HCT116 (cell line): ENCODE results near the gene NUDT16L1. TPM values are rescaled to one million over a fixed set of nuclear protein-coding genes. Genes with fewer than 3 reads are reported as not detected.
A peak's percentile ranks its signal among the peaks of the same experiment; 100 is the strongest.

Source experiments
- ATAC-seq: fragments of 200-7000 bp; cut with Tn5 transposase; 2 replicates; pipeline ENCODE4 v1.9.1; 2020; ENCODE audit warnings: mild to moderate bottlenecking, moderate library complexity
- BruUV-seq: library from RNA; stranded (reverse); fragments of 400-500 nt; replicated peaks from 2 replicates; lab custom pipeline; 2021; lab: Mats Ljungman, UMichigan
- CTCF ChIA-PET: fragments of 300-600 bp; sonication (Branson Sonifier 250); formaldehyde crosslinking; loops from one replicate; lab custom pipeline; 2021; ENCODE audit warnings: antibody characterized with exemption; lab: Charles Lee
- POLR2A ChIA-PET: fragments of 300-600, 350-600 bp; sonication (Branson Sonifier 250); formaldehyde crosslinking; loops from one replicate; lab custom pipeline; 2021; ENCODE audit warnings: antibody characterized with exemption; lab: Charles Lee
- RAD21 ChIA-PET, 2 experiments: fragments of 300-600 bp; sonication (Branson Sonifier 250); formaldehyde crosslinking; loops; one replicate each; lab custom pipeline; 2023; ENCODE audit warnings: low total read pairs in 2 of 2; ENCODE audit not compliant: uncharacterized antibody in 2 of 2, unreplicated experiment in 2 of 2, low non-redundant PET in 1 of 2; lab: Charles Lee
- DNase-seq: peaks from one replicate; pipeline ENCODE4 v3.0.0-alpha.2; 2010; ENCODE audit warnings: low read depth, low spot score
- H2AFZ ChIP-seq: fragments of 200-600 bp; shearing (Covaris generic), sonication (generic); 2 replicates; pipeline ENCODE4 v1.6.1; 2017; ENCODE audit warnings: low read depth, mixed run types, mixed read lengths, antibody characterized with exemption, low read length; ENCODE audit not compliant: poor library complexity, severe bottlenecking
- H3K27ac ChIP-seq: 2 replicates; pipeline ENCODE4 v1.5.1; 2012; ENCODE audit warnings: low read depth, low read length
- H3K27me3 ChIP-seq: fragments of 200-600 bp; sonication (generic); 2 replicates; pipeline ENCODE4 v1.6.1; 2016; ENCODE audit warnings: mixed run types, low read length, mixed read lengths; ENCODE audit not compliant: insufficient read depth
- H3K36me3 ChIP-seq, 2 experiments: fragments of 200-500 bp in 1 of 2; fragments of 200-600 bp in 1 of 2; sonication (Bioruptor generic) in 1 of 2; sonication (generic) in 1 of 2; 2 replicates each; pipeline versions ENCODE4 v1.5.1 to v1.6.1; 2014 to 2016; ENCODE audit warnings: low read length in 2 of 2, inconsistent platforms in 1 of 2, mixed read lengths in 1 of 2, mixed run types in 1 of 2; ENCODE audit not compliant: insufficient read depth in 2 of 2, control insufficient read depth in 1 of 2
- H3K4me1 ChIP-seq, 2 experiments: fragments of 200-600 bp in 1 of 2; sonication (generic) in 1 of 2; 2 replicates each; pipeline versions ENCODE4 v1.5.1 to v1.6.1; 2012 to 2017; ENCODE audit warnings: low read length in 2 of 2, inconsistent platforms in 1 of 2, mild to moderate bottlenecking in 1 of 2, mixed read lengths in 1 of 2, mixed run types in 1 of 2, moderate library complexity in 1 of 2; ENCODE audit not compliant: insufficient read depth in 2 of 2, control insufficient read depth in 1 of 2
- H3K4me2 ChIP-seq: fragments of 200-600 bp; sonication (generic); 2 replicates; pipeline ENCODE4 v1.6.1; 2017; ENCODE audit warnings: mixed run types, low read length, mixed read lengths
- H3K4me3 ChIP-seq, 2 experiments: fragments of 200-600 bp in 1 of 2; sonication (generic) in 1 of 2; replicated peaks in 1 of 2; 2 replicates each; pipeline ENCODE4 v1.5.1; 2011 to 2016; ENCODE audit warnings: low read length in 2 of 2, control low read depth in 1 of 2, low read depth in 1 of 2, mild to moderate bottlenecking in 1 of 2, mixed read lengths in 1 of 2, mixed run types in 1 of 2
- H3K79me2 ChIP-seq: fragments of 200-600 bp; sonication (generic); 2 replicates; pipeline ENCODE4 v1.6.1; 2017; ENCODE audit warnings: mild to moderate bottlenecking, mixed run types, low read length, moderate library complexity, mixed read lengths; ENCODE audit not compliant: insufficient read depth
- H3K9ac ChIP-seq: fragments of 200-600 bp; sonication (generic); 2 replicates; pipeline ENCODE4 v1.6.1; 2016; ENCODE audit warnings: low read length, mixed read lengths
- H3K9me2 ChIP-seq: fragments of 200-600 bp; sonication (generic), shearing (Covaris generic); 2 replicates; pipeline ENCODE4 v1.6.1; 2017; ENCODE audit warnings: mixed run types, mild to moderate bottlenecking, moderate library complexity; ENCODE audit not compliant: insufficient read depth
- H3K9me3 ChIP-seq, 2 experiments: fragments of 200-500 bp in 1 of 2; fragments of 200-600 bp in 1 of 2; sonication (Bioruptor generic) in 1 of 2; sonication (generic) in 1 of 2; 2 replicates each; pipeline ENCODE4 v1.6.1; 2014 to 2017; ENCODE audit warnings: low read length in 2 of 2, mixed read lengths in 2 of 2, inconsistent platforms in 1 of 2, low read depth in 1 of 2, mild to moderate bottlenecking in 1 of 2, mixed run types in 1 of 2, moderate library complexity in 1 of 2; ENCODE audit not compliant: control insufficient read depth in 1 of 2, insufficient read depth in 1 of 2
- H4K20me1 ChIP-seq: fragments of 200-600 bp; sonication (generic), shearing (Covaris generic); 2 replicates; pipeline ENCODE4 v1.6.1; 2017; ENCODE audit warnings: mixed run types, mild to moderate bottlenecking, moderate library complexity; ENCODE audit not compliant: insufficient read depth
- CBX3 ChIP-seq: IDR thresholded peaks from 2 replicates; pipeline ENCODE4 v1.6.1; 2012; ENCODE audit warnings: low read depth
- CEBPB ChIP-seq: IDR thresholded peaks from 2 replicates; pipeline ENCODE4 v1.6.1; 2012; ENCODE audit warnings: low read depth
- EGR1 ChIP-seq: IDR thresholded peaks from 2 replicates; pipeline ENCODE4 v1.6.1; 2012; ENCODE audit warnings: low read depth
- ELF1 ChIP-seq: IDR thresholded peaks from 2 replicates; pipeline ENCODE4 v1.6.1; 2012; ENCODE audit warnings: low read depth, borderline replicate concordance
- EZH2 ChIP-seq: fragments of 200-600 bp; sonication (generic); IDR thresholded peaks from 2 replicates; pipeline ENCODE4 v1.6.1; 2017; ENCODE audit warnings: antibody characterized with exemption, mixed run types
- EZH2phosphoT487 ChIP-seq: fragments of 200-600 bp; IDR thresholded peaks from 2 replicates; pipeline ENCODE4 v1.6.1; 2018; ENCODE audit warnings: antibody characterized with exemption, borderline replicate concordance
- FOSL1 ChIP-seq: IDR thresholded peaks from 2 replicates; pipeline ENCODE4 v1.6.1; 2012; ENCODE audit warnings: low read depth
- POLR2A ChIP-seq: IDR thresholded peaks from 2 replicates; pipeline ENCODE4 v1.7.0; 2011; ENCODE audit warnings: borderline replicate concordance; ENCODE audit not compliant: insufficient read depth, insufficient read length; ENCODE audit errors: extremely low read depth
- REST ChIP-seq: IDR thresholded peaks from 2 replicates; pipeline ENCODE4 v1.6.1; 2012; ENCODE audit warnings: low read depth
- SP1 ChIP-seq: IDR thresholded peaks from 2 replicates; pipeline ENCODE4 v1.6.1; 2012; ENCODE audit warnings: low read depth
- SRF ChIP-seq: IDR thresholded peaks from 2 replicates; pipeline ENCODE4 v1.6.1; 2012; ENCODE audit warnings: low read depth
- TCF7L2 ChIP-seq: IDR thresholded peaks from 2 replicates; pipeline ENCODE4 v1.7.0; 2011; ENCODE audit warnings: borderline replicate concordance, inconsistent platforms; ENCODE audit not compliant: insufficient read depth, insufficient read length; ENCODE audit errors: extremely low read depth
- ZBTB33 ChIP-seq: IDR thresholded peaks from 2 replicates; pipeline ENCODE4 v1.6.1; 2011; ENCODE audit warnings: mild to moderate bottlenecking, low read length, moderate library complexity; ENCODE audit not compliant: insufficient replicate concordance; ENCODE audit errors: extremely low read depth
- ZFX ChIP-seq: fragments of 450-650 bp; IDR thresholded peaks from 2 replicates; pipeline ENCODE4 v1.6.1; 2017
- ZNF274 ChIP-seq: fragments of 200-500 bp; sonication (Bioruptor generic); IDR thresholded peaks from 2 replicates; pipeline ENCODE4 v1.6.1; 2014; ENCODE audit warnings: mild to moderate bottlenecking, low read depth, low read length, inconsistent platforms
- intact Hi-C: fragments of 100-400 bp; cut with micrococcal nuclease; formaldehyde crosslinking; loops from 2 replicates; pipeline ENCODE4 v1.10.0; 2022
- total RNA-seq: library from RNA; stranded (reverse); gene quantifications from one replicate; pipeline ENCODE4 v1.2.1, GENCODE V29; 2021; ENCODE audit not compliant: unreplicated experiment
- TF ChIP-seq, protein P1 (sequence below): IDR thresholded peaks from 2 replicates; pipeline ENCODE4 v1.6.1; 2012
- TF ChIP-seq, protein P2 (sequence below): IDR thresholded peaks from 2 replicates; pipeline ENCODE4 v1.6.1; 2012

The NUDT16L1 gene
- total RNA-seq, 1 experiment from 2014 or later, result 23.4 TPM

DNA sequence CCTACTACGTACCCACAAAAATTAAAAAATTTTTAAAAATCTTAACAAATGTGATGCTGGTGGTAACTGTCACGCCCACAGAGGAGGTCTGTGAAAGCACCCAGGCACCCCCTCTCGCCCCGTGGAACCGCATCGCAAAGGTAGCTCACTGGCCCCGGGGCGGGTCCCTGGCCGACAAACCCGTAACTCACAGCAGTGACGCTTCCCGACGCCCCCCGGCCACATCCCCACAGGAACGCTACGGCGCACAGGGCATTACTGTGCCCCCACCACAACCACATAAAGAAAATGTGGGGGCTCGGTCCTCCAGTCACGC is 40.3 kb downstream of the NUDT16L1 start:
- Histone ChIP-seq H3K36me3 (peaks cover 3 to 14% of the 10 kb centered on the region in 2 experiments; a peak in 3 of 4 replicates), H3K9me3 (no peaks in the 10 kb centered on the region), H3K27me3 (no peaks in the 10 kb centered on the region), H3K4me2 (peak overlapping the region; percentile 96), H3K4me1 (peaks cover 8 to 19% of the 10 kb centered on the region in 2 experiments)
- POLR2A ChIA-PET, result interaction anchor here (0.8 to 1.9 kb wide), 7 partner anchors 10 to 211 kb away, joined by 3 to 8 read pairs (median 5); partner anchors contain the start of gene ROGDI
- peak; percentile 24 for ATAC-seq
- TF ChIP-seq EGR1 (no peak), EZH2 (no peak), FOSL1 (no peak), TCF7L2 (no peak), EZH2phosphoT487 (no peak), CBX3 (no peak), SP1 (no peak), REST (no peak), CEBPB (no peak), SRF (no peak), ZFX (no peak), ZBTB33 (no peak), ZNF274 (no peak), ELF1 (no peak), POLR2A (no peak)
- TF ChIP-seq, protein P1, sequence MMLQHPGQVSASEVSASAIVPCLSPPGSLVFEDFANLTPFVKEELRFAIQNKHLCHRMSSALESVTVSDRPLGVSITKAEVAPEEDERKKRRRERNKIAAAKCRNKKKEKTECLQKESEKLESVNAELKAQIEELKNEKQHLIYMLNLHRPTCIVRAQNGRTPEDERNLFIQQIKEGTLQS, result no peak
- TF ChIP-seq, protein P2, sequence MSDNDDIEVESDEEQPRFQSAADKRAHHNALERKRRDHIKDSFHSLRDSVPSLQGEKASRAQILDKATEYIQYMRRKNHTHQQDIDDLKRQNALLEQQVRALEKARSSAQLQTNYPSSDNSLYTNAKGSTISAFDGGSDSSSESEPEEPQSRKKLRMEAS, result no peak
- TF ChIP-seq, all 23 proteins: peak for 0
- peak overlapping the region; percentile 83 for H3K27ac ChIP-seq
- BruUV-seq, result no TSS peak
- intact Hi-C loops, result loop anchor here (1.0 to 5.0 kb wide), 4 partner anchors 33 to 224 kb away; partner anchors contain the start of genes ROGDI, SEC14L5 and ZNF500
- H3K79me2 ChIP-seq, result peaks cover 29% of the 10 kb centered on the region
- no peak overlapping the region for H2AFZ ChIP-seq
- ChIA-PET CTCF (interaction anchor here (1.5 to 1.6 kb wide), 3 partner anchors 9 to 222 kb away, joined by 3 to 11 read pairs (median 4); partner anchors contain the start of gene MGRN1), RAD21 (interaction anchor here in 1 of 2 experiments (1.0 kb wide), 2 partner anchors 40 to 182 kb away, joined by 3 read pairs; no protein-coding TSS in a partner anchor)
- H4K20me1 ChIP-seq, result no peaks in the 10 kb centered on the region
- no peak for DNase-seq
- peak overlapping the region; percentile 97 for H3K4me3 ChIP-seq
- H3K9ac ChIP-seq, result peak overlapping the region; percentile 94
- H3K9me2 ChIP-seq, result no peaks in the 10 kb centered on the region
